Peyer's patch (tissue), 4 donors: Measurements from ENCODE around the gene PTPN11.
A peak's percentile ranks its signal among the peaks of the same experiment; 100 is the strongest.

ENCODE experiments used
- POLR2A ChIP-seq, 2 donors: fragments of 450-650 bp; IDR thresholded peaks; one replicate each; pipeline ENCODE4 v1.5.1; 2017; ENCODE audit warnings: antibody characterized with exemption in 2 of 2, mild to moderate bottlenecking in 2 of 2, moderate library complexity in 2 of 2
- TF ChIP-seq, protein P1 (sequence below), 6 experiments: fragments of 450-650 bp in 4 of 6; fragments of 200-600 bp in 2 of 6; sonication (generic) in 1 of 6; IDR thresholded peaks; one replicate each; pipeline ENCODE4 v1.5.1; 2017 to 2019; ENCODE audit warnings: antibody characterized with exemption in 6 of 6, mild to moderate bottlenecking in 3 of 6, moderate library complexity in 1 of 6

DNA sequence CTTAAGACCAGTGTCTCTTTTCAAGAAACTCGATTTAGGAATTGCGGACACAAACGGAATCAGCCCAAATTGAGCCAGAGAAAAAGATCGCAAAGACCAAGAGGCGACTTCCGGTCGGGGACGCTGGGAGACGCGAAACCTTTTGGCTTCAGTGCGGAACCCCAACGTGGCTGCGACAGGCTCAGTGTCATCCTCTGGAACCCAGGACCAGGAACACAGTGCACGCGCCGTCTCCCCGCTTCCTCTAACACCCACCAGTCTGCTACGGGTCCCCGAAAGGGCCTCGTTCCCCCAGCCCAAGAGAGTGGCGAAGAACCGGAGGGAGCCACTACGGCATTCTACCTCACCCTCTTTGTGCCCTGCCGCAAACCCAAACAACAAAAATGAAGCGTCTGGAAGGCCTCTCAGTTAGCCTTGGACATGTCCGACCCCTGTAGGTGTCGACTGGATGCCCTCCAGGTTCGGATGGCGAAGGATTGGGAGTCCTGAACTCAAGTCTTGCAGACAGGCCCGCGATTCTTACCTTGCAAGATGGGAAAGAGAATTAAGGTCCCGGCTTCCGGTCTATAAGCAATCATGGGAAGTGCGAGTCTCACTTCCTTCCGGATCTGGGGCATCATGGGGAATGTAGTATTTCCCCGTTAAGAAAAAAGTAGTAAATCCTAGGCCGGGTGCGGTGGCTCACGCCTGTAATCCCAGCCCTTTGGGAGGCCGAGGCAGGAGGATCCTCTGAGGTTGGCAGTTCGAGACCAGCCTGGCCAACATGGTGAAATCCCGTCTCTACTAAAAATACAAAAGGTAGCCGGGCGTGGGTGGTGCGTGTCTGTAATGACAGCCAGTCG lies 9.5 kb upstream of the PTPN11 start, which contains the start of gene RPL6:
- peak; percentile 57 to 86 for TF ChIP-seq POLR2A (IDR thresholded peaks at IDR 0.05)
- TF ChIP-seq, protein P1, sequence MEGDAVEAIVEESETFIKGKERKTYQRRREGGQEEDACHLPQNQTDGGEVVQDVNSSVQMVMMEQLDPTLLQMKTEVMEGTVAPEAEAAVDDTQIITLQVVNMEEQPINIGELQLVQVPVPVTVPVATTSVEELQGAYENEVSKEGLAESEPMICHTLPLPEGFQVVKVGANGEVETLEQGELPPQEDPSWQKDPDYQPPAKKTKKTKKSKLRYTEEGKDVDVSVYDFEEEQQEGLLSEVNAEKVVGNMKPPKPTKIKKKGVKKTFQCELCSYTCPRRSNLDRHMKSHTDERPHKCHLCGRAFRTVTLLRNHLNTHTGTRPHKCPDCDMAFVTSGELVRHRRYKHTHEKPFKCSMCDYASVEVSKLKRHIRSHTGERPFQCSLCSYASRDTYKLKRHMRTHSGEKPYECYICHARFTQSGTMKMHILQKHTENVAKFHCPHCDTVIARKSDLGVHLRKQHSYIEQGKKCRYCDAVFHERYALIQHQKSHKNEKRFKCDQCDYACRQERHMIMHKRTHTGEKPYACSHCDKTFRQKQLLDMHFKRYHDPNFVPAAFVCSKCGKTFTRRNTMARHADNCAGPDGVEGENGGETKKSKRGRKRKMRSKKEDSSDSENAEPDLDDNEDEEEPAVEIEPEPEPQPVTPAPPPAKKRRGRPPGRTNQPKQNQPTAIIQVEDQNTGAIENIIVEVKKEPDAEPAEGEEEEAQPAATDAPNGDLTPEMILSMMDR (IDR thresholded peaks at IDR 0.05): peak in 1 of 6 experiments; percentile 6
